GM21737 (cell line): ENCODE results near the gene C1orf35.

Experiments used
- ATAC-seq: cut with Tn5 transposase; IDR thresholded peaks from one replicate; pipeline ENCODE4 v1.9.1; 2021; ENCODE audit warnings: mild to moderate bottlenecking, moderate library complexity; ENCODE audit not compliant: unreplicated experiment

C1orf35 gene

DNA sequence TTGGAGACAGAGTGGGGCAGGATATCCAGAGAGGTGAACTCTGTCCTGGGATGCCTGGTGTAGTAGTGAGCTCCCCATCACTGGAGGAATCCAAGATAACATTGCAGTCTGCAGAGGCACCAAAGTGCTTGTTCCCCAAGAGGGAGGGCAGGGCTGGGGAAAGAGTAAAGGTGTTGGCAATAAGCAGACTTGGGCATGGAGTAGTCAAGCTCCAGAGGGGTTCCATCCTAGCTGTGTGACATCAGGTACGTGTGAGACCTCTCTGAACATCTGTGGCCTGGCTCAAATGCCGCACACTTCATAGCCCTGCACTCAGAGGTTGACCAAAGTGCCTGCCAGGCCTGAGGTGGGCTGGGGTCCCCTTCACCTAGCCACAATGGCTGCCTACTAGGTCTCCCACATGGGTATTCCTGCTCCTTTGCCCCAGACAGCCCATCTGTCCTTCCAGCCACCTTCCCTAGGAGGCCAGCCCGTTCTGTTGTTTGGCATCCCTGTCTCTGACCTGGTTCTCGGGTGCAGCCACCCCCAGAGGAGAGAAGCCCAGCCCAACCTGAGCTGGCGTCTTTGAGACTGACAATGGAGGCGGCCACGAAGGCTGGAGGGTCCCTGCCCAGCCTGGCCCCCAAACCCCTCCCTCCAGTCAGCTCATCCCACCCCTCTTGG, 23.4 kb downstream of the C1orf35 start:
- no peak for ATAC-seq

DNA sequence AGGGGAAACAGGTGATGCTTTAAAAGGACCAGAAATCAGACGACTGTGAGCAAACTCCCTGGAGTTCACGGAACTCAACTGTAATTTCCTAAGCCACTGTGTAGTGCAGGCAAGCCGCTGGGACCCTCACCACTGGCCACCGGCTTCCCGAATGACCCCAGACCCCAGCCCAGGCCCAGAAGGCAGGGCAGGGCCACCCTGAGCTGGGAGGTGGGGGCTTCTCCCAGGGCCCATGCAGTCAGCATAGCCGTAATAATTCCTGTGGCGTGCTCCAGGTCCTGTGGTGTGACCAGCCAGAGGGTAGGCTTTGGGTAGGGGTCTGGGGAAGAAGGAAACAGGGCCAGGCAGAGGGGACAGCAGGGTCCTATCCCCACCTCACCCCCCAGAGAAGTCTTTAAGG, 24.1 kb downstream of the C1orf35 start:
- ATAC-seq: no peak

DNA sequence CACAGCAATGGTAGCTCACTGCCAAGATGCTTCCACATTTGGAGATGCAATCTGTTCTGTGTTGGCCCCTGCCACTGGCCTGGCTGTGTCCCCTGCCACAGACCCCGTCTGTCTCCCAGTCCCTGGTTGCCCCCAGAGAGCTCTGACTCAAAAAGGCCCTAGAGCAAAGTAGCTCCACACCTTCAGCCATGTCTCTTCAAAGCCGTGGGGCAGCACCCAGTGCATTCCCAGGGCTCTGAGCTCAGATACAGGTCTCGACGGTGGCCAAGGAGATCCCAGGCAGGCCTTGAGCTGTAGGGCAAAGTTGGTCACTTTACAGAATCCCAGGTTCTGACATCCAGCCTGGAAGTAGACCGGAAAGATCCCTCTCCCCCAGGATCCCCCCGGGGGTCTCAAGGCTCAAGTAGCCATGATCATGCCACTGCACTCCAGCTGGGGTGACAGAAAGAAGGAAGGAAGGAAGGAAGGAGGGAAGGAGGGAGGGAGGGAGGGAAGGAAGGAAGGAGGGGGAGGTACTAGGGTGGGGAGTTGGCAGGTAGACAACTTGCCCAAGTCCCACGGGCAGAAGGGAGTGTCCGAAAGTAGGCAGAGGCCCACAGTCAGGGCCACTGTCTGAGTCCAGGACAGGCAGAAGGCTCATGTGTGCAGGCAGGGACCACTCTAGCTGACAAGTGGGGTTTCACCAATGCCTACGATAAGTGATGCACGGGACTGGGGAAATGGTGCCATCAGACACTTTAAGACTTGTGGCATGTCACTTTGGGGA, 25.4 kb downstream of the C1orf35 start:
- ATAC-seq: no peak

DNA sequence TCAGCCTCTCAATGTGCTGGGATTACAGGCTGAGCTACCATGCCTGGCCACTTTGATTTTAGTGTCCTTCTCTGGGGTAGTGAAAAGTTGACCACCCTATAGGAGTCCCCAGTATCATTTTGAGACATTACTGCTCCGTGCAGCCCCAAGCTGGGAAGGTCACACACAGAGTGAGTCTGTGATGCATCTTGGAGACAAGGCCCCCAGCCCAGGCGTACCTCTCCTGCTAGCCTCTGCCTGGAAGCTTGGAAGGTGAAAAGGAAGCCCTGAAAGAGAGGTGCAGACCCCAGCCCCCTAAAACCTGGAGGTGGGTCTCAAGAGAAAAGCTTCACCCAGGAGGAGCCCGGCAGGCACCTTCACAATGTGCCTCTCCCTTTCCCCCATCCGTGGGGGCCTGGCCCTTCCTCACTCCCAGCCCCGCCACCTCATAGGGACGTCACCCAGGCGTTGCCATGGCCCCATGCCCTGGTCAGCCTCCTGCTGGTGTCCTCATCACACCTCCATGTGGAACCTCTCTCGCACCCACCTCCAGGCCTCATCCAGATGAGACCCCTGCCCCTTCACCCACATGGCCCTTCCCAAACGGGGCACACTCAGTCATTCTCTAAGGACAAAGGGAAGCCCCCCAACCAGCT, 26.2 kb downstream of the C1orf35 start:
- no peak for ATAC-seq

DNA sequence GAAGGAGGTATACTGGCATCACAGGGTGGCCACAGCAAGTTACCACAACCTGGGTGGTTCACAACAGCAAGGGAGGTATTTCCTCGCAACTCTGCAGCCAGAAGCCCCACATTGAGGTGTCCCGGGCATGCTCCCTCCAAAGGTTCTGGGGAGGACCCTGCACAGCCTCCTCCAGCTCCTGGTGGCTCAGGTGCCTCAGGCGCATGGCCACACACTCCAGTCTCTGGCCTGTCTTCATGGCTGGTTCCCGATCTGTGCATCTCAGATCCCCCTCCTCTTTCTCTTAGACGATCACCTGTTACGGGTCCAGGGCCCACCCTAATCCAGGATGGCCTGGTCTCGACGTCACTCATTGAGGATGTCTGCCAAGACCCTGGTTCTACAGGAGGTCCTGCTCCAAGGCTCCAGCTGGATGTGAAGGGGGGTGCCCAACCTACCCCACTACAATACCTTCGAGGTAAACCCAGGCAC, 27.3 kb downstream of the C1orf35 start:
- ATAC-seq: no peak

DNA sequence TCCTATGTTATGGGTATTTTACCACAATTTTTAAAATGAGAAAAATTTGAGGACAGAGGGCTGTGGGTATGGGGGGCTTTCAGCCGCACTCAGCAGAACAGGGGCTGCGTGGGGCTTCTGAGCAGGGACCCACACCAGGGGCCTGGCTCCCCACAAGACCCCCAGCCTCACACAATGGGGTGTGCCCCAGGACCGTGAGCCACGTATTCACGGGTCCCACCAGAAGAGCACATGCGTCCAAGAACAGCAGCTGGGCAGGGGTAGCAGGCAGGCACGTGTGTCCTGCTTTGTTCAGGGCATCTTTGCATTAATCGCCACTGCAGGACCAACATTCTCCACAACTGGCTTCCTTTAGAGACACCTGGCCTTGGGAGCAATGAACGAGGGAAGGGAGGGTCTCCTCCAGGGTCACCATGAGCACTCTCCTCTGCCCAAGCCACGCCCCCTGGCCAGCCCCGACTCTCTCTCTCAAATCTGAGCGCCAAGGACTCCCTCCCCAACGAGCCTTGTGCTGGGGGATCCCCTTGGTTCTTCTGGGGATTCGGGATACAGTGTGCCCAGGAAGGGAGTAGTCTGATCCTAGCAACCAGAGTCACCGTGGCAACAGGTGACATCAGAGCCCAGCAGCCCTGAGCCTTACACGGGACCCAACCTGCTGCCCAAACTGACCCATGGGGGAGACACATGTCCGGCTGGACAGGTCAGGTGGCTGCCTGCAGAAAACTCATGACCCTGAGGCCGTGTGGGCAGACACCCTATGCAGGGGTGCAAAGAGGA, 28.0 kb downstream of the C1orf35 start:
- ATAC-seq: no peak

DNA sequence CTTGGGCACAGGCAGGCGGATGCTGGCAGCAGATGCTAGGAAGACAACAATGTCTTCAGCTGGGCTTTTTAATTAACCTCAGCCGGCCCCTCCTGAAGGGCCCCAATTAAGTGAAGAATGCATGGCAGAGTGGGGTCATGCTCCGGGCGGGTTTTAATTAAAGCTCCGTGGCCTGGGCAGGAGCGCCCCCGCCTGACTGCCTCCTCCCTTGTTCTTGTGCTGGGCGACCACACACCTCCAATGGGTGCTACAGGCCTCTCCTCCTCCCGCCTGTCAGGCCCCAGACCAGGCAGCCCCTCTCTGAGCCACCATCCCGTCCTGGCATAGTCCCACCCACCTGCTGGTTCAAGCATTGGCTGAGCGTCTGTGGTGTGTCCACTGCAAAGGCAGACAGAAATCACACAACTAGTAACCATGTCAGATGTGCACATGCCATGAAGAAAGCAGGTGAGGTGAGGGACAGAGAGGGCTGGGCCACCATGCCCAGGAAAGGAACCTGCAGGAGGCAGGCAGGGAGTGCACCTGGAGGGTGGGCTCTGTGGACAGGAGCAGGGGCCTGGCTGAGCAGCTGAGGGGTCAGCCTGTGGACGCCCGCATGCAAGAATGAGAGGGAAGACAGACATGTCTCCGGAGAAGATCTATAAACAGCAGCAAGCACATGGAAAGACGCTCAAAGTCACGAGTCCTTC, 29.1 kb downstream of the C1orf35 start:
- no peak for ATAC-seq

DNA sequence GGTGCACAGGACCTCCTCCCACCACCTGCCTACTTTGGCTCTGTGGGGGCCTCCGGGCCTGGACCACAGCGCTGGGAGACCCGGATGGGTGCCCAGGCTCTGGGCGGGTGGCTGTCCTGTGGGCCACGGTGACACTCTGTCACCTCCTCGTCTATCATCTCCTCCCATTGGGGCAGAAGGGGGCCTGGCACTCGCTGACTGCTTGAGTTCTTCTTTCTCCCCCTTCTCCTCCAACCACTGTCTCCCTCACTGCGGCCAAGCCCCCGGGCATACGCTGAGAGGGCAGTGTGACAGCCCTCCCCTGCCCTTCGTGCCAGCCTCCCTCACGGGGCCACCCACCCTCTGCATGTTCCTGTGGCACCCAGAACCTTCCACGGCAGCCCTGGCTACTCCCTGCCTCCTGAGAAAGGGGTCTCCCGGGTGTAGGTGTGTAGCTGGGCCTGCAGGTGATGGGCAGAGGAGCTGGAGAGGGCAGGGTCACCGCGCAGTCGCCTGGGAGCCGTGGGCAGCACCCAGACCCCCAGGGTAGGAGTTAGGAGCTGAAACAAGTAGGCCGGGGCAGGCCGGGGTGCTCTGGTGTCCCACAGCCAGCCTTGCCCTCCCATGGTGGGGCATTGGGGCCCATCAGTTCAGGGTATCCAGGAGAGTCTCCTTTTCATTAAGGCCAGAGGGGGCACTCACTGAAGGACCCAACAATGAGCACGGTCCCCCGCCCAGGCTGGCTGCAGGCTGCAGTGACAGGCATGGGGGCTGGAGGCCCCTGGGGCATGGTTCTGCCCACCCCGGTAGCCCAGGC, 29.9 kb downstream of the C1orf35 start:
- no peak for ATAC-seq

DNA sequence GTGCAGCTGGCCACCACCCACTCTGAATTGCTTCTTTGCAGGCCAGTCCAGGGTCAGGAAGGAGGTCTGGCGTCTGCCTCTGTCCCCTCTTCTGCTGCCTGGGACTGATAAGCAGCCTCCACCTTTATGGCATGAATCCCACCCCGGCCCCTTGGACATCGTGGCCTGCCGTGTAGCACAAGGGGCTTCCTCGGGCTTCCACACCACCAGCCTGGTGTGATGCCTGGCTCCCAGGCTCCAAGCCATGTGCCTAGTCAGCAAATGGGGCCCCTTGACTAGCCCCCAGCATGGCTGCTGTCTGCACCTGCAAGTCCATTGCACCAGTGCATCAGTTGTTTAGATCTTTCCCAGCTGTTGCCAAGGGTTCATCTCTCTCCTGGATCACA, 30.5 kb downstream of the C1orf35 start:
- no peak for ATAC-seq

DNA sequence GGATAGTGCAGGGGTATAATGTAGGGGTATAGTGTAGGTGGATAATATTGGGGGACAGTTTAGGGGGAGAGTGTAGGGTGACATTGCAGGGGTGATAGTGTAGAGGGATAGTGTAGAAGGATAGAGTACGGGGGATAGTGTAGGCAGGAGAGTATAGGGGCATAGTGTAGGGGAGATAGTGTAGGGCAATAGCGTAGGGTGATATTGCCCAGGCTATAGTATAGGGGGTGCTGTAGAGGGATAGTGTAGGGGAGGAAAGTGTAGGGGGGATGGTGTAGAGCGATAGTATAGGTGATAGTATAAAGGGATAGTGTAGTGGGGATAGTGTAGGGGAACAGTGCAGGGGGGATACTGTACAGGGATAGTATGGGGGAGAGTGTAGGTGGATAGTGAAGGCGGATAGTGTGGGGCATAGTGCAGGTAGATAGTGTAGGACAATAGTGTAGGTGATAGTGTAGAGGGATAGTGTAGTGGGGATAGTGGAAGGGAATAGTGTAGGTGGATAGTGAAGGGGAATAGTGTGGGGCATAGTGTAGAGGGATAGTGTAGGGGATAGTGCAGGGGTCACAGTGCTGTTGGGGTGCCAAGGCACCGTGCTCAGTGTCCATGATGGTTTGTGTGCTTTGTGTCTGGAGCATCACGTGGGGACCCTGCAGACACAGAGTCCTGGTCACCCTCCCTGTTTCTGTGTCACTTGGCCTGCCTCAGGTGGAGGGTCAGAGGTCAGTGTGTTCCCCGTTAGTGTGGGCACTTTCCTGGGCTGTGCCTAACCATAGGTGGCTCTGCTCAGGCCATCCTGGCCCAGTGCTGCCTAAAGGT, 31.1 kb downstream of the C1orf35 start:
- ATAC-seq: no peak

DNA sequence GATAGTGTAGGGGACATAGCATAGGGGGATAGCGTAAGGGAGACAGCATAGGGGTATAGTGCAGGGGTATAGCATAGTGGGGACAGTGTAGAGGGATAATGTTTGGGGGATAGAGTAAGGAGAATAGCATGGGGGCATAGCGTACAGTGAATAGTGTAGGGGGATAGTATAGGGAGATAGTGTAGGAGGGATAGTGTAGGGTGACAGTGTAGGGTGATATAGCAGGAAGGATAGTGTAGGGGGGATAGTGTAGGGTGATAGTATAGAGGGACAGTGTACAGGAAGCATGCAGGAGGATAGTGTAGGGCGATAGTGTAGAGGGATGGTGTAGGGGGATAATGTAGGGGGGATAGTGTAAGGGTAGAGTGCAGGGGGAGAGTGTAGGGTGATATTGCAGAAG, 32.3 kb downstream of the C1orf35 start:
- ATAC-seq: no peak

DNA sequence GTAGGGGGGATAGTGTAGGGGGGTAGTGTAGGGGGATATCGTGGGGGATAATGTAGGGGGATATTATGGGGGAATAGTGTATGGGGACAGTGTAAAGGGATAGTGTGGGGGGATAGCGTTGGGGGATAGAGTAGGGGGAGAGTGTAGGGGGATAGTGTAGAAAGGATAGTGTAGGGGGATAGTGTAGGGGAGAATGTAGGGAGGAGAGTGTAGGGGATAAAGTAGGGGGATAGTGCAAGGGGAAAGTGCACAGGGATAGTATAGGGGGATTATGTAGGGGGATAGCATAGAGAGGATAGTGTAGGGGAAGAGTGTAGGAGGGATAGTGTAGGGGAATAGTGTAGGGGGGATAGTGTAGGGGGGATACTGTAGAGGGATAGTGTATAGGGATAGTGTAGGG, 33.0 kb downstream of the C1orf35 start:
- ATAC-seq: no peak

DNA sequence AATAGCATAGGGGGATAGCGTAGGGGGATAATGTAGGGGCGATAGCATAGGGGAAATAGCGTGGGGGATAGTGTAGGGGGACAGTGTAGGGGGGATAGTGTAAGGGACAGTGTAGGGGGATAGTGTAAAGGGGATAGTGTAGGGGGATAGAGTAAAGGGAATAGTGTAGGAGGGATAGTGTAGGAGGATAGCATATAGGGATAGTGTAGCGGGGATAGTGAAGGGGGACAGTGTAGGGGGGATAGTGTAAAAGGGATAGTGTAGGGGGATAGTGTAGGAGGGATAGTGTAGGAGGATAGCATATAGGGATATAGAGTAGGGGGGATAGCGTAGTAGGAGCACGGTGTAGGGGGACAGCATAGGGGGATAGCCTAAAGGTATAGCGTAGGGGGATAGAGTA, 34.8 kb downstream of the C1orf35 start:
- ATAC-seq: no peak

DNA sequence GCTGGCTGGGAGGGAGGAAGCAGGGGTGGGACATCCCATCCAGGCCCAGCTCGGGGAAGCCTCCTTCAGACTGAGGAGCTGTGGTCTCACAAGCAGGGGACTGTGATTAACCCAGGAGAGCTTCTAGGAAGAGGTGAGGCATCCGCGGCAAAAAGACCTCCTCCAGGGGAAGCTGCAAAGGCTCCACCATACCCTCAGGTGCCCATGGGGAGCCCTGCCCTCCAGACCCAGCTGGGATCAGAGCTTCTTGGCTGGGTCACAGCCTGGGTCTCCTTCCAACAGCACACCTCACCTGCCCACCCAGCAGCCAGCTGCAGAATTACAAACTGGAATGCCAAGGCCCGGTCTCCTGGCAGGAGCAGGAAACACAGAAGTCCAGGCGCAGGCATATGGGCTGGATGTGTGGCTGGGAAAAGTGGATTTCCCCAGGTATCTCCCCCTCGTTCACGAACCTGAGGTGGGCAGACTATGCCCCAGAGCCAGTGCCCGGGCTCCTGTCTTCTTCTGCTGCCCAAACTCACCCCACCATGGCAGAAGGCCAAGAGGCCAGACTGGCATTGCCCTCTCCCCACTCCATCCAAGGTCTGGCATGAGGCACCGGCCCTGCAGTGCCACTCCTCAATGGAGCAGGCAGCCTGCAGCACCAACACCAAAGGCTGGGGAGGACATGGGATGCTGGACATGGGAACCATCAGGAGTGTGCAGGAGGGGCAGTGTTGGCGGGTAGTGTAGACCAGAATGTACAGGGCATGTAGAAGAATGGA, 36.1 kb downstream of the C1orf35 start:
- ATAC-seq: no peak

DNA sequence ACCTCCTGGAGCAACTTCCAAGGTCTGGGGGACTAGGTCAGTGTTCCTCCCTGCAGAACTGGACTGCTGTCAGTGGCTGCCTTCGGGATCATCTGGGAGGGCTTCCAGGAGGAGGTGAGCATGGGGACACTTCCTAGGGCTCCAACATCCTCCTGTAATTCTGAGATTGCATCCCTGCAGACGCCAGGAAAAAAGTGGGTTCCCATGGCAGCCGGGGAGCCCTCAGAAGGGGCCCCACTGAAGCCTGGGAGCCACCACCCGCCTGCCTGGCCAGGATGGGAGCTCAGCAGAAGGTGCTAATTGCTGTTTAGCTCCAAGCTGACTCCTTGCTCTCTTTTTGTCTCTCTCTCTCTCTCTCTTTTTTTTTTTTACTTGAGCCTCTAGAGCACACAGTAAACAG, 36.7 kb downstream of the C1orf35 start:
- no peak for ATAC-seq

DNA sequence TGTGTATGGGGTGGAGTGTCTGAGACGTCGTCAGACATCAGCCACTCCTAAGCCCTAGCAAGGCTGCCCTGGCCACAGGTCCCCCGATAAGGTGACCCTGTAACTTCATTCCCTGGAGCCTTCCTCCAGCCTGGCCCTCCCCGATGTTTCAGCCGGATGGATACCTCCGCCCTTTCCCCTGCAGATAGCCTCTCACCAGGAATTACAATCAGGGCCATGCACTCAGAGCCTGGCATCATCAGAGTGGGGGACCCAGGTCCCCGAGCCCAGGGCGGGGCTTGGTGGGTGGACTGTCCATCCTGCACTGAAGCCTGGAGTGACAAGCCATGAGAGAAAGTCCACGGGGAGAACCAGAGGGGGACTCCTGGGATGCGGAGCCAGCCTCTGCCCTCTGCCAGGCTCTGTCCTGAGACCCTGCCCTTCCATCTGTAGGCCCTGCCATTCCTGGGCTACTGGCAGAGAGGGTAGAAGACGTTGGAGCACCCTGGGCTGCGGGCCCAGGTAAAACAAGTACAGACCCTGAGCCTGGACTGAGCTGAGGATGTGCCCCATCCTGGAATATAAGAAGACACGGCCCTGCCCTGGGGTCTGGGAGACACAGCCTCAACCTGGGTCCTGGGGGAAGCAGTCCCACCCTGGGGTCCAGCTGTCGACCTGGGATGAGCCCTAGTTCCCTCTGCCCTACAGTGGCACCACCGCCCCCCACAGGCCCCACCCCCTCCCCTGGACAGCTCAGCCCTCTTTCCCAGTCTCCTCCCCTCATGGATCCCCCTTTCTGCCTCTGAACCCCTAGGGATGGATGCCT, 37.4 kb downstream of the C1orf35 start:
- ATAC-seq: no peak

DNA sequence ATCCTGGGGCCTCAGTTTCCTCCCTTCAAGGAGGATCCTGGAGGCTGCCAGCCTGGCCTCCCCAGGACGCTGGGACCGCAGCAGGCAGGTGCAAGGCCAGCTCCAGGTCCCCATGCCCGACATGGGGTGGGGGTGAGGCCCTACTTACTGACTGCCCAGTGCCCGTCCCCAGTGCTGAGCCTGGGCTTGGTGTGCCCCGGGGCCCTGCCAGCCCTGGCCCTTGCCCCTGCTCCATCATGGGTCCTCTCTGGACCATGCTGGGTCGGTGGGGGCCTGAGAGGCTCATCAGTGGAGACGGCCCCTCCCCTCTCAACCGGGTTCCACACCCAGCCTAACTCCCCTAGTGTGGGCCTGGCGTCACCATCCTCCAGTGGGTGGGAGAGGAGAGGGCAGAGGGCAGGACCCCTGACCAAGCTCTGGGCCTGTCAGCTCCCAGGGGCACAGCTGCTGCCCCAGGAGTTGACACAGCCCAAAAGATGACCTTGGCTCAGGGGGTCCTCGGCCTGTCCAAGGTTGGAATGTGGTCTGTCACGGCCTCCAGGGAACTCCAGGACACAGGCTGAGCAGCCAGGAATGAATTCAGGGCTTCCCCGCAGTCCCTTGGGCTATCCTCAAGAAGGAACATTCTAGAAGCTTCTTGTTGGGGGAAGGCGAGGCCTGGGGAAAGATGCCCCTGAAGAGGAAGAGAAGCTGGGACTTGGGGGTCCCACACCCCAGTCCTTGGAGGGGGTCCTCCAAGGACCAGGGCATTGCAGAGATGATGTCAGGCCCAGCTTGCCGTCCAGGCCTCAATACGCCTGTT, 38.2 kb downstream of the C1orf35 start:
- no peak for ATAC-seq
